Fibroblast of upper back skin (primary cell): ENCODE results near the gene PRLR.
"Not testable (repeated sequence)": the region's sequence is repeated elsewhere in the genome, so short reads cannot be mapped to it uniquely, and the experiment has no call there.

Source experiments
- DNase-seq: peaks from one replicate; pipeline ENCODE4 v3.0.0-alpha.2; 2013

Gene PRLR

GRCh38 chr5:35120715-35121114 lies 109.6 kb downstream of the PRLR start:
- DNase-seq = no peak

- peak; percentile 76 for DNase-seq
These were observed 112.3 kb downstream of the PRLR start for GRCh38 chr5:35117967-35118366.

GRCh38 chr5:35115920-35116319 lies 114.4 kb downstream of the PRLR start:
- DNase-seq = no peak

- no peak for DNase-seq
These were observed 115.6 kb downstream of the PRLR start for GRCh38 chr5:35114698-35115097.

- no peak for DNase-seq
These were observed 118.0 kb downstream of the PRLR start for GRCh38 chr5:35112300-35112699.

- not testable (repeated sequence) for DNase-seq
These were observed 125.7 kb downstream of the PRLR start for GRCh38 chr5:35104550-35104949.

GRCh38 chr5:35103637-35104299 lies 126.5 kb downstream of the PRLR start:
- DNase-seq = no peak

GRCh38 chr5:35101720-35102119 lies 128.6 kb downstream of the PRLR start:
- DNase-seq = not testable (repeated sequence)

GRCh38 chr5:35101016-35101415 lies 129.3 kb downstream of the PRLR start:
- DNase-seq = no peak

- no peak for DNase-seq
These were observed 132.1 kb downstream of the PRLR start for GRCh38 chr5:35098214-35098613.

- no peak for DNase-seq
These were observed 133.4 kb downstream of the PRLR start for GRCh38 chr5:35096932-35097331.

- DNase-seq = peak; percentile 56
These were observed 134.1 kb downstream of the PRLR start for GRCh38 chr5:35096216-35096615.

GRCh38 chr5:35095366-35095765 lies 134.9 kb downstream of the PRLR start:
- DNase-seq = no peak

GRCh38 chr5:35094948-35095347 lies 135.3 kb downstream of the PRLR start:
- DNase-seq = no peak

- no peak for DNase-seq
These were observed 137.6 kb downstream of the PRLR start for GRCh38 chr5:35092703-35093102.

- no peak for DNase-seq
These were observed 138.6 kb downstream of the PRLR start for GRCh38 chr5:35091704-35092103.

- peak; percentile 77 for DNase-seq
These were observed 140.7 kb downstream of the PRLR start for GRCh38 chr5:35089334-35090314.

GRCh38 chr5:35087991-35088390 lies 142.3 kb downstream of the PRLR start:
- peak; percentile 41 for DNase-seq

GRCh38 chr5:35083150-35083549 lies 147.1 kb downstream of the PRLR start:
- no peak for DNase-seq

GRCh38 chr5:35082530-35082929 lies 147.8 kb downstream of the PRLR start:
- DNase-seq = no peak

- no peak for DNase-seq
These were observed 149.2 kb downstream of the PRLR start for GRCh38 chr5:35081134-35081533.

GRCh38 chr5:35073160-35073559 lies 157.1 kb downstream of the PRLR start:
- DNase-seq = no peak

GRCh38 chr5:35069188-35069587 lies 161.1 kb downstream of the PRLR start:
- DNase-seq = no peak

GRCh38 chr5:35067985-35068384 lies 162.3 kb downstream of the PRLR start:
- no peak for DNase-seq
